Astrocyte of the cerebellum (primary cell): ENCODE data around the gene ANKIB1.

Experiments used
- DNase-seq: peaks from one replicate; pipeline ENCODE4 v3.0.0-alpha.2; 2011; ENCODE audit warnings: low read depth
- H3K4me3 ChIP-seq: 2 replicates; pipeline ENCODE4 v1.5.1; 2011; ENCODE audit warnings: mild to moderate bottlenecking, low read depth, low read length, moderate library complexity
- CTCF ChIP-seq: IDR thresholded peaks from 2 replicates; pipeline ENCODE4 v1.5.1; 2012; ENCODE audit warnings: low read length, low read depth, moderate library complexity, mild to moderate bottlenecking; ENCODE audit errors: missing control alignments
- in situ Hi-C: cut with HindIII; loops from 2 replicates; pipeline ENCODE4 v1.10.0; 2017; ENCODE audit warnings: low sequenced_read_pairs

The ANKIB1 gene

DNA sequence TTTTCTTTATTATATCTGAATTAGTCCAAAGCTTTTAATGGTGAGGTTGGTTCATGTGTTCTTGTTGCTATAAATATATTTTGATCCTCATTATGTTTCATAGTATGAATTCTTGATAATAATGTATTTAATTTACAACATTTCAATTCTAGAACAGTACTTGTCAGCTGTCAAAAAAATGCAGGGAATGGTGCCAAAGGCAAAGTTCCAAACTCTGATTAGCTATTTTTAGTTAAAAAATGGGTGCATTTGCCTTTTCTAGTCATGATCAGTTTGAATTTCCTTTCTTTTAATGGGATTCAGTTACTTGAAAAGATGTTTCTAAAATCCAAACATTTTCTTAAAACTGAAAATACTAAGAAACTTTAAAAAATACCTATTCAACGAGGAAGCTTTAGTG is 49.6 kb downstream of the ANKIB1 start:
- DNase-seq = no peak
- in situ Hi-C loops = no loop called here
- H3K4me3 ChIP-seq = no peak overlapping the region
- TF ChIP-seq CTCF = no peak

GRCh38 chr7:92296235-92296634 is 50.5 kb downstream of the ANKIB1 start:
- in situ Hi-C loops = no loop called here
- DNase-seq = no peak
- no peak overlapping the region for H3K4me3 ChIP-seq
- TF ChIP-seq CTCF = no peak

GRCh38 chr7:92296880-92297445 is 51.2 kb downstream of the ANKIB1 start:
- no peak for DNase-seq
- H3K4me3 ChIP-seq = no peak overlapping the region
- in situ Hi-C loops = no loop called here
- no peak for TF ChIP-seq CTCF

DNA sequence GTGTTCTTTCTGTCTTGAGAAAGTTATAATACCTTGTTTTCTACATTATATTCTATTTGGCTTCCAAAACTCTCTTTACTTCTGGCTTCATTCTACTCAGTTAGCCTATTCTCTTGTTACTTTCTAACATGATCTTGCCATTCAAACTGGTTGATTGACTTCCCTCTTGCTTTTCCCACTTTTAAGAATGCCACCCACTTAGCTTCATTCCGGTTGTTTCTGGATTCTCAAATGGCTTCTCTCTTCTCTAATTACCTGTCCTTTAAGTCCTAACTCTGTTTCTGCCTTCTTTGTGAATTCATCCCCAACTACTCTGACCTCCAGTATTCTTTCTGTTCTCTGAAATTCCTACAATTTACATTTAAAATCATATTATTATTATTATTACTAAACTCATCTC is 52.0 kb downstream of the ANKIB1 start:
- no peak overlapping the region for H3K4me3 ChIP-seq
- no peak for TF ChIP-seq CTCF

GRCh38 chr7:92303761-92304160 is 58.0 kb downstream of the ANKIB1 start:
- no peak overlapping the region for H3K4me3 ChIP-seq
- TF ChIP-seq CTCF = no peak
- in situ Hi-C loops = no loop called here
- no peak for DNase-seq

More for the DNA sequence above, 52.0 kb downstream of the ANKIB1 start:
- DNase-seq = no peak
- in situ Hi-C loops = no loop called here

DNA sequence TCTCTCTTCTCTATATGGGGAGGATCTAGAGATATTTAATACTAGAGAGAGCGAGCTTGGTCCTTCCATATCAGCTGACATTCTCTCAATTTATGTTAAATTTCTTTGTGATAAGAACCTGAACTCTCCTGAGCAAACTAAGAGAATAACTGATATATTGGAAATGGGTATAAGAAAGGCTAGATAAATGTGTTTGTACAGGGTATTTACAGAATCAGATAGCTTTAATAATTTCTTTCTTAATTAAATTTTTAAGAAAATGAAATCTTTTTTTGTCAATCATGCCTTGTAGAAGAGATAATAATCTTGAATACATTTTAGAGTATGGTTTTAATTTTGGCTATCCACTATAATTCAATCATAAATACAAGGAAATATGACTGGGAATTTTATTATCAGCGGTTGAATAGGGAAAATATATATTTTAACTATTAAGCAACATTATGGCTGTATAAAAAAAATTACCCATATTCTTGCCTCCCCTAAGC is 58.7 kb downstream of the ANKIB1 start:
- DNase-seq = no peak
- in situ Hi-C loops = no loop called here
- no peak overlapping the region for H3K4me3 ChIP-seq
- TF ChIP-seq CTCF = no peak
